Colonic mucosa (tissue), 4 donors: Measurements from ENCODE around the gene KRTAP20-1. TPM values are rescaled to one million over a fixed set of nuclear protein-coding genes. Genes with fewer than 3 reads are reported as not detected.

Experiments
- DNase-seq: peaks from one replicate; pipeline ENCODE4 v3.0.0-alpha.2; 2020
- H3K27ac ChIP-seq: fragments of 200-600 bp; one replicate; pipeline ENCODE4 v1.8.0; 2021
- H3K27me3 ChIP-seq: fragments of 200-600 bp; one replicate; pipeline ENCODE4 v1.8.0; 2021
- H3K36me3 ChIP-seq: fragments of 200-600 bp; one replicate; pipeline ENCODE4 v1.8.0; 2021
- H3K4me1 ChIP-seq: fragments of 200-600 bp; one replicate; pipeline ENCODE4 v1.8.0; 2021; ENCODE audit warnings: mild to moderate bottlenecking
- H3K4me3 ChIP-seq: fragments of 200-600 bp; one replicate; pipeline ENCODE4 v1.8.0; 2021
- H3K9ac ChIP-seq, 2 donors: one replicate each; pipeline ENCODE4 v1.7.0; 2013; ENCODE audit warnings: control low read depth in 2 of 2, low read depth in 2 of 2, low read length in 2 of 2
- H3K9me3 ChIP-seq: fragments of 200-600 bp; one replicate; pipeline ENCODE4 v1.8.0; 2021
- intact Hi-C: fragments of 100-400 bp; cut with DNase I; formaldehyde crosslinking; loops from one replicate; pipeline ENCODE4 v1.14.1; 2022
- total RNA-seq, 2 donors: library from RNA; stranded (reverse); fragmentation: NEBNext Ultra II Directional in 1 of 2; extraction: Animal tissue kit (Norgen Biotek cat#: 25700) in 1 of 2; gene quantifications; one replicate each; pipeline ENCODE4 v1.2.1, GENCODE V29; 2021
- TF ChIP-seq, protein P1 (sequence below): fragments of 200-600 bp; IDR thresholded peaks from one replicate; pipeline ENCODE4 v1.8.0; 2022; ENCODE audit warnings: antibody characterized with exemption, mild to moderate bottlenecking
- donor health status: healthy.
- donor health status: DM: no; HTN: no; CAD: no.
- donor health status: DM: no; HTN: no; CAD: no.

KRTAP20-1 gene
- total RNA-seq, 2 donors from 2014 or later: not detected

DNA sequence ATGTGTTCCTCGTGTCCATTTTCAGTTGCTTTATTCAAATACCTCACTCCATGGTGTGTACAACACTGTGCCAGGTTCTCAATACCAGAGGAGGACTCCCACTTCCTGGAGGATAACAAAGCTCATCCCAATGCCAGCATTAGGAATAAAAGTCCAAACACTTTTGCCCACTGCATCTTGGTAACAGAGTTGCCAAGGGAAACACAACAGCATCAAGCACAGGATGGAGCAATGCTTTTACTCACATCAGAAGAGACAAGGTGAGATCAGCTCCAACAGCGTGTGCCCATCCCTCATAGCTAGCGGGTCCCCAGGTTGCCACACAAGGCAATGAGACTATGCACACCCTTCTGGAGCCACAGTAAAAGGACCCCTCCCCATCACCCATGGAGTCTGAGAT is 7.1 kb downstream of the KRTAP20-1 start:
- no peak for DNase-seq
- Histone ChIP-seq H3K27ac (no peak overlapping the region), H3K36me3 (no peaks in the 10 kb centered on the region), H3K9me3 (no peaks in the 10 kb centered on the region), H3K4me3 (no peak overlapping the region), H3K27me3 (no peaks in the 10 kb centered on the region), H3K9ac (no peak overlapping the region), H3K4me1 (no peaks in the 10 kb centered on the region)
- TF ChIP-seq, protein P1, sequence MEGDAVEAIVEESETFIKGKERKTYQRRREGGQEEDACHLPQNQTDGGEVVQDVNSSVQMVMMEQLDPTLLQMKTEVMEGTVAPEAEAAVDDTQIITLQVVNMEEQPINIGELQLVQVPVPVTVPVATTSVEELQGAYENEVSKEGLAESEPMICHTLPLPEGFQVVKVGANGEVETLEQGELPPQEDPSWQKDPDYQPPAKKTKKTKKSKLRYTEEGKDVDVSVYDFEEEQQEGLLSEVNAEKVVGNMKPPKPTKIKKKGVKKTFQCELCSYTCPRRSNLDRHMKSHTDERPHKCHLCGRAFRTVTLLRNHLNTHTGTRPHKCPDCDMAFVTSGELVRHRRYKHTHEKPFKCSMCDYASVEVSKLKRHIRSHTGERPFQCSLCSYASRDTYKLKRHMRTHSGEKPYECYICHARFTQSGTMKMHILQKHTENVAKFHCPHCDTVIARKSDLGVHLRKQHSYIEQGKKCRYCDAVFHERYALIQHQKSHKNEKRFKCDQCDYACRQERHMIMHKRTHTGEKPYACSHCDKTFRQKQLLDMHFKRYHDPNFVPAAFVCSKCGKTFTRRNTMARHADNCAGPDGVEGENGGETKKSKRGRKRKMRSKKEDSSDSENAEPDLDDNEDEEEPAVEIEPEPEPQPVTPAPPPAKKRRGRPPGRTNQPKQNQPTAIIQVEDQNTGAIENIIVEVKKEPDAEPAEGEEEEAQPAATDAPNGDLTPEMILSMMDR: no peak
- intact Hi-C loops: no loop called here

DNA sequence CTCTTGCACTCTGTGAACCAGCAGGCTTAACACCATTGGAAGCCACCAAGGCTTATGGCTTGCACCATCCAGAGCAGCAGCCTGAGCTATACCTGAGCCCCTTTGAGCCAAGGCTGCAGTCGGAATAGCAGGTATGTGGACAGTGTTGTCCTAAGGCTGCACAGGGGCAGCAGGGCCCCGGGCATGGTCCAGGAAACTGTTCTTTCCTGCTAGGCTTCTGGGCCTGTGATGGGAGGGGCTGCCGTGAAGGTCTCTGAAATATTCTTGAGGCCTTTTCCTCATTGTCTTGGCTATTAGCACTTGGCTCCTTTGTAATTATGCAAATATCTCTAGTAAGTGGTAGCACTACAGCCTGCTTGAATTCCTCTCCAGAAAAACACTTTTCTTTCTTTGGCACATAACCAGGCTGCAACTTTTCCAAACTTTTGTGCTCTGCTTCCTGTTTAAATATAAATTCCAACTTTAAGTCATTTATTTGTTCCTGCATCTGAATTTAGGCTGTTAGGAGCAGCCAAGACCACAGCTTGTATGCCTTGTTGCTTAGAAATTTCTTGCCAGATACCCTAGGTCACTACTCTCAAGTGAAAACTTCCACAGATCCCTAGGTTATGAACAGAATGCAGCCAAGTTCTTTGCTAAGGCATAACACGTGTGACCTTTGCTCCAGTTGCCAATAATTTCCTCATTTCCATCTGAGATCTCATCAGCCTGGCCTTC is 9.4 kb downstream of the KRTAP20-1 start:
- H3K27ac ChIP-seq: no peak overlapping the region
- DNase-seq: no peak
- intact Hi-C loops: no loop called here
- no peak overlapping the region for H3K9ac ChIP-seq
- TF ChIP-seq, protein P1: no peak
- no peaks in the 10 kb centered on the region for H3K27me3 ChIP-seq
- no peaks in the 10 kb centered on the region for H3K36me3 ChIP-seq
- H3K4me3 ChIP-seq: no peak overlapping the region
- H3K4me1 ChIP-seq: no peaks in the 10 kb centered on the region
- H3K9me3 ChIP-seq: no peaks in the 10 kb centered on the region

DNA sequence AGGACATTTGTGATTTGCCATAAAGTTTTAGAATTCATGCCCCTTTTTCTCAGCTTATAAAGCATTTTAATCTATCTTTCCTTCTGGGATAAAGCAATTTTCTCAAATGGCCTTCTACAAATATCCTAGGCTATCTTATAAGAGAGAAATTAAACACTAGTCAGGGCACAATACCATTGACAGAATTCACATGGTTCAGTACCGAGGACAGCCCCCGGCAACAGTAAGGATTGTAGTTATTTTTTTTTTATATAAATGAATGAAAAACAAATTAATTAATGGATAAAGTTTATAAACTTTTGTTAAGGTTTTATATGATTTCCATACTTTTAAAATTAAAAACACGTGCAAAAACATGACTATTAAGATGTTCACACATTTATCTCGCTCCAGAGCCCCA is 11.9 kb downstream of the KRTAP20-1 start:
- H3K27me3 ChIP-seq: no peaks in the 10 kb centered on the region
- H3K4me3 ChIP-seq: no peak overlapping the region
- intact Hi-C loops: no loop called here
- no peaks in the 10 kb centered on the region for H3K36me3 ChIP-seq
- no peaks in the 10 kb centered on the region for H3K4me1 ChIP-seq
- H3K9ac ChIP-seq: no peak overlapping the region
- TF ChIP-seq, protein P1: no peak
- H3K27ac ChIP-seq: no peak overlapping the region
- no peak for DNase-seq
- no peaks in the 10 kb centered on the region for H3K9me3 ChIP-seq

DNA sequence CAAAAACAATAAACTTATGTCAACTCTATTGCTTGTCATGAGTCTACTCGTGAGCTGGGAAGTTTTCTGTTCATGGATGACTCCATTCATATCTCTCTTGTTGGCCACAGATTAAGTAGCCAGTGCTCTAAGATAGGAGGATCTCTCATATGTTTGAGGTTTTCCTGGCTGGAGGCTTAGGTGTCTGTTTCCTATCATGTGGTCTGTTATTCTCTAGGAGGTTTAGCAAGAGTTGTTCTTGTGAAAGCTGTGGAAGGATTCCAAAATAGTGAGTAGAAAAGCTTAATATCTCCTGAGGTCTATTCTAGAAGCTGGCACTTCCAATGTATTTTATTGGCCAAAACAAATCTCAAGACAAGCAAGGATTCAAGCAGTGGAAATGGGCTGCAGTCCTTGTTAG is 13.0 kb downstream of the KRTAP20-1 start:
- Histone ChIP-seq H3K4me1 (no peaks in the 10 kb centered on the region), H3K9me3 (no peaks in the 10 kb centered on the region), H3K27me3 (no peaks in the 10 kb centered on the region), H3K27ac (no peak overlapping the region), H3K4me3 (no peak overlapping the region), H3K36me3 (no peaks in the 10 kb centered on the region), H3K9ac (no peak overlapping the region)
- DNase-seq: no peak
- intact Hi-C loops: no loop called here
- TF ChIP-seq, protein P1: no peak

DNA sequence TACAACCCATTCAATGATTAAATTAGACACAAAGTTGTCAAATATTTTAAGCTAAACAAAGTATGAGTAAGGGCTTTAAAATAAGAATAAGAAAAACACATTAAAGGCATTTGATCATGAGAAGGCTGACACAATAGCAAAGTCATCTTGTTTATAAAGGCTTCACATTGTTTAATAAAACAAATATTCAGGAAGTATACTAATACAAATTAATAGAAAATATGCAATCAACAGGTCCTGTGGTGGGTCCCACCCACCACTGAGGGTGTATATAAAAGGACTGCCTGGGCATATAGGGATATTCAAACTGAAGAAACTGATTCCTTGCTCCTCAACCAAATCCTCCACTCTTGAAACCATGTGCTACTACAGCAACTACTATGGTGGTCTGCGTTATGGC is 18.7 kb downstream of the KRTAP20-1 start, which contains the start of gene KRTAP20-2:
Gene KRTAP20-2, plus strand, starts transcription at position 301 of the 400 bp plus-strand sequence. Its CDS starts 58 bp downstream, at position 359.
- DNase-seq: no peak
- Histone ChIP-seq H3K9me3 (no peaks in the 10 kb centered on the region), H3K9ac (no peak within 1 kb of the TSS), H3K4me3 (no peak within 1 kb of the TSS), H3K27ac (no peak within 1 kb of the TSS), H3K4me1 (no peaks in the 10 kb centered on the region), H3K36me3 (no peaks in the 10 kb centered on the region), H3K27me3 (no peaks in the 10 kb centered on the region)
- TF ChIP-seq, protein P1: no peak
- intact Hi-C loops: no loop called here
